Fibroblast of the aortic adventitia (primary cell): Measurements from ENCODE around the gene NCOA1. TPM values are rescaled to one million over a fixed set of nuclear protein-coding genes. Genes with fewer than 3 reads are reported as not detected.
A peak's percentile ranks its signal among the peaks of the same experiment; 100 is the strongest.

Experiments used
- DNase-seq: peaks from one replicate; pipeline ENCODE4 v3.0.0-alpha.2; 2010; ENCODE audit warnings: low read depth
- H3K4me3 ChIP-seq: 2 replicates; pipeline ENCODE4 v1.5.1; 2011; ENCODE audit warnings: low read depth, mild to moderate bottlenecking, control low read depth, low read length, moderate library complexity
- CTCF ChIP-seq: IDR thresholded peaks from 2 replicates; pipeline ENCODE4 v1.5.1; 2011; ENCODE audit warnings: mild to moderate bottlenecking, low read length, control low read depth, inconsistent platforms; ENCODE audit not compliant: insufficient read depth
- total RNA-seq: library from RNA; depleted of rRNA; stranded (reverse); fragments of >200 nt; gene quantifications from 2 replicates; pipeline ENCODE4 v1.2.3, GENCODE V29; 2012; ENCODE audit warnings: low replicate concordance

NCOA1 gene
- total RNA-seq, 1 donor: 24.0 TPM

- no peak for DNase-seq
- no peak overlapping the region for H3K4me3 ChIP-seq
- no peak for TF ChIP-seq CTCF
These were observed 16.5 kb downstream of the NCOA1 start for GRCh38 chr2:24507549-24507948.

- TF ChIP-seq CTCF: no peak
- peak; percentile 34 for DNase-seq
- H3K4me3 ChIP-seq: no peak overlapping the region
These were observed 17.8 kb downstream of the NCOA1 start for GRCh38 chr2:24508878-24509277.

DNA sequence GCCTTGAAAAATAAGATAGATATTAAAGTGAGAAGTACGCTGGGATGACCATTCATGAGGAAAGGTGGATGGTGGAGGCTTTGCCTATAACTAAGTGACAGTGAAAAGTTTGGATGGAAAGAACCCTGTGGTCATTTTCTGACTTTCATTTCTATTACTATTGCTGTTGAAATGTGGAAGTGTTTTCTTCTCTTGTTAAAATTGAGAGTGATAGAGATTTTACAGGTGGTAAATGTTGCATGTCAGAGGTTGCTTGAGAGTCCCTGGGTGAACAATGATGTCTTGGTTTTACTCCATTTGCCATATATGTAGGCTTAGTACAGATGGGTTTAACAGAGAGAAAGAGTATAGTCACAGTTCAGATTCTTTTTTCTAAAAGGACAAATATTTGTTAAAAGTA, 18.4 kb downstream of the NCOA1 start:
- DNase-seq: no peak
- no peak overlapping the region for H3K4me3 ChIP-seq
- TF ChIP-seq CTCF: no peak

GRCh38 chr2:24509840-24510239, 18.8 kb downstream of the NCOA1 start:
- no peak overlapping the region for H3K4me3 ChIP-seq
- DNase-seq: no peak
- TF ChIP-seq CTCF: no peak

GRCh38 chr2:24510771-24511170, 19.7 kb downstream of the NCOA1 start:
- DNase-seq: no peak
- no peak overlapping the region for H3K4me3 ChIP-seq
- TF ChIP-seq CTCF: no peak

DNA sequence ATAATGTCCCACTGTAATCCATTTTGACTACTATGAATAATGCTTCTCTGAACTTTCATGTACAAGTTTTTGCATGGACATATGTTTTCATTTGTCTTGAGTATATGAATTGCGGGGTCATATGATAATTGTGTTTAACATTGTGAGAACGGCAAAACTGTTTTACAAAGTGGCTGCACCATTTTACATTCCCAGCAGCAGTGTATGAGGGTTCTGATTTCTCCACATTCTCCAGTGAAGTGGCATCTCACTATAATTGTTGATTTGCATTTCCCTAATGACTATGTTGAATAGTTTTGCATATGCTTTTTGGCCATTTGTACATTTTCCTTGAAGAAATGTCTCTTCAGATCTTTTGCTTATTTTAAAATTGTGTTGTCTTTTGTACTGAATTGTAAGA, 20.1 kb downstream of the NCOA1 start:
- TF ChIP-seq CTCF: no peak
- DNase-seq: no peak
- H3K4me3 ChIP-seq: no peak overlapping the region

DNA sequence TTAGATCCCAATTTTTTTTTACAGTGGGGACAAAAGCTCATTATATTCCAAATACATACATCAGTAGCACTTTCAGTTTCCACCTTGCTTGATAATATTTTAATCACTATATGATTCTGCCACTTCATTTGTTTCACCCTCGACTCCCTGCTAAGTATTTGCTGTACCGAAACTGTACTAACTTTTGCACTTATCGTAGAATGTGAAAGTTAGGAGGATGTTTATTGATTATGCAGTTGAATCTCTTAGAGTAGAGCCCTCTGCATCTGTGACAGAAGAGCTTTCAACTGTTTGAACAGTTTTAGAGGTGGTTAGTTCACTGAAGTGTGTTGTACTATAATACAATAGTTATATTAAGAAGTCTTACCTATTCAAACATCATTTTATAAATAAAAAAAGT, 20.8 kb downstream of the NCOA1 start:
- H3K4me3 ChIP-seq: no peak overlapping the region
- no peak for TF ChIP-seq CTCF
- no peak for DNase-seq
